A673 (cell line): ENCODE measurements around the gene TRIP11. TPM values are rescaled to one million over a fixed set of nuclear protein-coding genes. Genes with fewer than 3 reads are reported as not detected.

Source experiments
- BruUV-seq: library from RNA; stranded (reverse); fragments of 400-500 nt; replicated peaks from 2 replicates; lab custom pipeline; 2021; lab: Mats Ljungman, UMichigan
- CTCF ChIA-PET: fragments of 300-600 bp; sonication (Branson Sonifier 250); formaldehyde crosslinking; loops from one replicate; lab custom pipeline; 2022; ENCODE audit warnings: antibody characterized with exemption; lab: Charles Lee
- POLR2A ChIA-PET: fragments of 300-600 bp; sonication (Branson Sonifier 250); formaldehyde crosslinking; loops from one replicate; lab custom pipeline; 2022; ENCODE audit warnings: antibody characterized with exemption; ENCODE audit not compliant: low non-redundant PET; lab: Charles Lee
- DNase-seq: peaks from one replicate; pipeline ENCODE4 v3.0.0-alpha.2; 2015; ENCODE audit warnings: low spot score
- H3K27ac ChIP-seq: fragments of 200-600 bp; sonication (generic); 2 replicates; pipeline ENCODE4 v1.5.1; 2016; ENCODE audit warnings: mixed run types, low read depth, mild to moderate bottlenecking, mixed read lengths, antibody characterized with exemption, low read length; ENCODE audit not compliant: poor library complexity, severe bottlenecking
- H3K27me3 ChIP-seq: fragments of 200-600 bp; sonication (generic); replicated peaks from 2 replicates; pipeline ENCODE4 v1.6.1; 2017; ENCODE audit warnings: mixed run types, low read depth, mild to moderate bottlenecking, mixed read lengths, antibody characterized with exemption, low read length; ENCODE audit not compliant: insufficient read depth, poor library complexity
- H3K36me3 ChIP-seq: fragments of 200-600 bp; sonication (generic); 2 replicates; pipeline ENCODE4 v1.6.1; 2016; ENCODE audit warnings: mixed run types, mild to moderate bottlenecking, mixed read lengths, antibody characterized with exemption, low read length; ENCODE audit not compliant: insufficient read depth, poor library complexity, severe bottlenecking
- H3K4me1 ChIP-seq: fragments of 200-600 bp; sonication (generic); 2 replicates; pipeline ENCODE4 v1.6.1; 2017; ENCODE audit warnings: mixed run types, mild to moderate bottlenecking, mixed read lengths, antibody characterized with exemption, low read length; ENCODE audit not compliant: insufficient read depth, poor library complexity, severe bottlenecking
- H3K4me3 ChIP-seq: fragments of 200-600 bp; sonication (generic); 2 replicates; pipeline ENCODE4 v1.5.1; 2016; ENCODE audit warnings: low read depth, mixed run types, mild to moderate bottlenecking, mixed read lengths, low read length; ENCODE audit not compliant: poor library complexity, severe bottlenecking
- H3K9me3 ChIP-seq: fragments of 200-600 bp; sonication (generic); 2 replicates; pipeline ENCODE4 v1.6.1; 2016; ENCODE audit warnings: mixed run types, low read depth, mild to moderate bottlenecking, mixed read lengths, antibody characterized with exemption, low read length; ENCODE audit not compliant: poor library complexity, severe bottlenecking
- EZH2 ChIP-seq: fragments of 200-600 bp; sonication (generic); IDR thresholded peaks from 2 replicates; pipeline ENCODE4 v1.6.1; 2017; ENCODE audit warnings: borderline replicate concordance, low read depth, mild to moderate bottlenecking, mixed read lengths, antibody characterized with exemption, low read length; ENCODE audit not compliant: poor library complexity, severe bottlenecking
- intact Hi-C: fragments of 100-400 bp; cut with micrococcal nuclease; formaldehyde crosslinking; loops from one replicate; pipeline ENCODE4 v1.10.0; 2022; ENCODE audit not compliant: unreplicated experiment
- total RNA-seq: library from RNA; stranded (reverse); gene quantifications from 2 replicates; pipeline ENCODE4 v1.2.3, GENCODE V29; 2021
- TF ChIP-seq, protein P1 (sequence below): fragments of 300-800, 200-600 bp; sonication (generic); conservative IDR thresholded peaks from 2 replicates; pipeline ENCODE4 v1.5.1; 2017; ENCODE audit warnings: low read depth, mild to moderate bottlenecking, antibody characterized with exemption, low read length, moderate library complexity, mixed read lengths

Gene TRIP11
- total RNA-seq, 1 experiment from 2014 or later: 46.9 TPM

DNA sequence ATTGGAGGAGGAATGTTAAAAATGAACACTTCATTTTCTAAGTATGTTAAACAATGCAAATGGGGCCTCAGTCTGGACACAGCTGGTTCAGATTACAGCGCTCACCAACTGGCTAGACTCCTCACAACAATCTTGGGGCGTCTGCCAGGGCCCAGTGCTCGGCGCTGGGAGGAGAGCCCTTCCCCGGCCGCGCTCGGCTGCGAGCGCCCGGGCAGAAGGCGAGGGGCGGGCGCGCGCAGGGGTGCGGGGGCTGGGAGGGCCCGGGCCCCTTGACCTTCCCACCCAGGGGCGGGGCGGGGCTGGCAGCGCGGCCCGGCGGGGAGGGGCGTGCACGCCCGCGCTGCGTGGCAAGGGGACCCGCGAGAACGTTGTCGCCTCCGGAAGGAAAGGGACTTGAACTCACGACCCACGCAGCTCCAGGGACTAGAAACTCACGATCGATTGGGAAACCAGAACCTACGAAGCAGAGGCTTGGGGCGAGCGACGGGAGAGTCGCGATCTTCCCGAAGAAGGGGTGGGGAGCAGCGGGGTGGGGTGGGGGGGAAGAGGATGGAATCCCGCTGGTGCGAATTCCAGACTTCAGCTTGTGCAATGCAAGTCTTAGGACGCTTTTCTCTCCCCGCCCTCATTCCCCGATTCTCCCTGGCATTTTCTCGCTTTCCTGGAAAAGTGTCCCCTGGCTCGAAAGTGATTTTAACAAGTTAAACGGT lies 92.2 kb downstream of the TRIP11 start, which contains the start of gene FBLN5:
FBLN5 (minus strand) TSS at position 220 of the 710 bp plus-strand sequence. CDS start 465 bp downstream, outside the sequence.
- intact Hi-C loops: no loop called here
- POLR2A ChIA-PET: interaction anchor here (0.6 kb wide), 2 partner anchors 441 to 740 kb away, joined by 3 read pairs; no protein-coding TSS in a partner anchor
- Histone ChIP-seq H3K27ac (peak within 1 kb of the TSS; percentile 45), H3K4me1 (peaks cover 13% of the 10 kb centered on the region), H3K36me3 (no peaks in the 10 kb centered on the region), H3K4me3 (peak within 1 kb of the TSS; percentile 59), H3K27me3 (peaks cover 11% of the 10 kb centered on the region), H3K9me3 (no peaks in the 10 kb centered on the region)
- no TSS peak for BruUV-seq
- no peak for TF ChIP-seq EZH2
- TF ChIP-seq, protein P1, sequence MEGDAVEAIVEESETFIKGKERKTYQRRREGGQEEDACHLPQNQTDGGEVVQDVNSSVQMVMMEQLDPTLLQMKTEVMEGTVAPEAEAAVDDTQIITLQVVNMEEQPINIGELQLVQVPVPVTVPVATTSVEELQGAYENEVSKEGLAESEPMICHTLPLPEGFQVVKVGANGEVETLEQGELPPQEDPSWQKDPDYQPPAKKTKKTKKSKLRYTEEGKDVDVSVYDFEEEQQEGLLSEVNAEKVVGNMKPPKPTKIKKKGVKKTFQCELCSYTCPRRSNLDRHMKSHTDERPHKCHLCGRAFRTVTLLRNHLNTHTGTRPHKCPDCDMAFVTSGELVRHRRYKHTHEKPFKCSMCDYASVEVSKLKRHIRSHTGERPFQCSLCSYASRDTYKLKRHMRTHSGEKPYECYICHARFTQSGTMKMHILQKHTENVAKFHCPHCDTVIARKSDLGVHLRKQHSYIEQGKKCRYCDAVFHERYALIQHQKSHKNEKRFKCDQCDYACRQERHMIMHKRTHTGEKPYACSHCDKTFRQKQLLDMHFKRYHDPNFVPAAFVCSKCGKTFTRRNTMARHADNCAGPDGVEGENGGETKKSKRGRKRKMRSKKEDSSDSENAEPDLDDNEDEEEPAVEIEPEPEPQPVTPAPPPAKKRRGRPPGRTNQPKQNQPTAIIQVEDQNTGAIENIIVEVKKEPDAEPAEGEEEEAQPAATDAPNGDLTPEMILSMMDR: no peak
- CTCF ChIA-PET: no interaction called here
- peak; percentile 67 for DNase-seq

DNA sequence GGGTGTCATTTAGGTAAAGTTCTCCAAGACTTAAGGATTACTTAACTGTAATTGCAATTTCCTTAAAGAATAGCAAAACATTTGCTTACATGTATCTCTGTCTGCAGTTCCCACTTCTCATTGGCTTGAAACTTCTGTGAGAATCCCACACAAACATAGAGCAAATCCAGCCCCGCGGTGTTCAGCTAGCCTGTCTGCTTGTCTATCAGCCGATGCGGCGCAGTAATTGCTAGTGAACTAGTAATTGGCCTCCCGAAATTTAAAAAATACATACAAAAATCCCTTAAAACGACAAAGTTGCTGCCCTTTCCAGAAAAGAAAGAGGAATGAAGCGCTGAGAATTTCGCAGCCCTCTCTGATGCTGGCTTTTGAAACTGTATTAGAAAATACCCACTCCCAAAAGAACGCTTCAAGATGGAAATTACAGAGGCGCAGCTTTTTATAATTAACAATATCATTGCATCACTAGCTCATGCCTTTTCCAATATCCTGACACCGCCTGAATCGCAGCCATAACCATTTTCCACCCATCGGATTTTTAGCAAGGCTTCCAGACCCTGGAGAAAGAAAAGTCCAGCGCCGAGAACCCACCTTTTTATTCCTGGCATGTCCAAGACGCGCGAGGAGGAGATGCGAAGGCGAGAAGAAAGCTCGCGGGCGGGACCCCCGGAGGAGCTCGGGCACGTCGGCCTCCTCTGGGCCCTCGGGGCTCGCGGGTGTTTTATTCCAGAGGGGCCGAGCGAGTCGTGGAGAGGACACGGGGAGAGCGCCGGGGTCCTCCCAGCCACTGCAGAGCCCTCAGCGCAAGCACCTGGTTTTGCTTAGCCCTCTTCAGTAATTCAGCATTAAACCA lies 93.0 kb downstream of the TRIP11 start:
- ChIA-PET CTCF (no interaction called here), POLR2A (interaction anchor here (0.6 kb wide), 1 partner anchor 440 kb away, joined by 3 read pairs; no protein-coding TSS in a partner anchor)
- peak overlapping the region; percentile 59 for H3K4me3 ChIP-seq
- H3K27me3 ChIP-seq: peaks cover 11% of the 10 kb centered on the region
- BruUV-seq: TSS peak; percentile 66
- H3K9me3 ChIP-seq: no peaks in the 10 kb centered on the region
- peaks cover 13% of the 10 kb centered on the region for H3K4me1 ChIP-seq
- H3K27ac ChIP-seq: peak overlapping the region; percentile 45
- TF ChIP-seq, protein P1: no peak
- TF ChIP-seq EZH2: no peak
- H3K36me3 ChIP-seq: no peaks in the 10 kb centered on the region
- peak; percentile 28 for DNase-seq
- intact Hi-C loops: no loop called here
